Esophagus muscularis mucosa (tissue), 4 donors: Measurements from ENCODE around the gene GUCY2D. TPM values are rescaled to one million over a fixed set of nuclear protein-coding genes. Genes with fewer than 3 reads are reported as not detected.

Source experiments
- DNase-seq: peaks from one replicate; pipeline ENCODE4 v3.0.0-alpha.2; 2017; ENCODE audit errors: extremely low spot score
- H3K27ac ChIP-seq, 4 donors: fragments of 200-600 bp; sonication (generic); replicated peaks in 1 of 4; 1 replicate in 3 of 4; 2 replicates in 1 of 4; pipeline ENCODE4 v1.5.1; 2016 to 2019; ENCODE audit warnings: mild to moderate bottlenecking in 1 of 4
- H3K27me3 ChIP-seq, 4 donors: fragments of 200-600 bp; sonication (generic); one replicate each; pipeline versions ENCODE4 v1.5.1 to v1.6.0; 2016 to 2019
- H3K36me3 ChIP-seq, 4 donors: fragments of 200-600 bp; sonication (generic); one replicate each; pipeline ENCODE4 v1.5.1; 2016 to 2019
- H3K4me1 ChIP-seq, 4 donors: fragments of 200-600 bp; sonication (generic); one replicate each; pipeline ENCODE4 v1.5.1; 2016 to 2019
- H3K4me3 ChIP-seq, 4 donors: fragments of 200-600 bp; sonication (generic); 1 replicate in 2 of 4; 2 replicates in 2 of 4; pipeline ENCODE4 v1.5.1; 2016 to 2019; ENCODE audit warnings: mild to moderate bottlenecking in 4 of 4, moderate library complexity in 1 of 4
- H3K9me3 ChIP-seq, 4 donors: fragments of 200-600 bp; sonication (generic); 1 replicate in 3 of 4; 2 replicates in 1 of 4; pipeline ENCODE4 v1.5.1; 2016 to 2019
- EP300 ChIP-seq: sonication (generic); formaldehyde crosslinking; IDR thresholded peaks from one replicate; pipeline ENCODE4 v1.6.1; 2017; ENCODE audit warnings: antibody characterized with exemption
- POLR2A ChIP-seq: fragments of 450-650 bp; IDR thresholded peaks from one replicate; pipeline ENCODE4 v1.6.1; 2017; ENCODE audit warnings: antibody characterized with exemption, moderate library complexity, mild to moderate bottlenecking, low read depth
- POLR2AphosphoS5 ChIP-seq, 2 donors: sonication (generic); formaldehyde crosslinking; IDR thresholded peaks; one replicate each; pipeline ENCODE4 v1.6.1; 2017; ENCODE audit warnings: antibody characterized with exemption in 2 of 2
- WGBS: methylation state at CpG from one replicate; pipeline ENCODE4 v1.1.5; 2018; 5-methylcytosine and 5-hydroxymethylcytosine counted together
- intact Hi-C: fragments of 100-400 bp; cut with DNase I; formaldehyde crosslinking; loops from one replicate; pipeline ENCODE4 v1.15.1; 2023
- total RNA-seq, 4 donors: library from RNA; depleted of rRNA; stranded (reverse); fragments of >200 nt; gene quantifications; one replicate each; pipeline versions ENCODE4 v1.1.0 to v1.2.1, GENCODE V29; 2016
- TF ChIP-seq, protein P1 (sequence below), 3 experiments: fragments of 200-600 bp in 2 of 3; fragments of 450-650 bp in 1 of 3; sonication (generic) in 2 of 3; IDR thresholded peaks; one replicate each; pipeline ENCODE4 v1.5.1; 2017 to 2019; ENCODE audit warnings: antibody characterized with exemption in 3 of 3, mild to moderate bottlenecking in 2 of 3, moderate library complexity in 1 of 3

GUCY2D gene
- total RNA-seq, 4 donors from 2014 or later = 1.1 TPM; not detected in 3

DNA sequence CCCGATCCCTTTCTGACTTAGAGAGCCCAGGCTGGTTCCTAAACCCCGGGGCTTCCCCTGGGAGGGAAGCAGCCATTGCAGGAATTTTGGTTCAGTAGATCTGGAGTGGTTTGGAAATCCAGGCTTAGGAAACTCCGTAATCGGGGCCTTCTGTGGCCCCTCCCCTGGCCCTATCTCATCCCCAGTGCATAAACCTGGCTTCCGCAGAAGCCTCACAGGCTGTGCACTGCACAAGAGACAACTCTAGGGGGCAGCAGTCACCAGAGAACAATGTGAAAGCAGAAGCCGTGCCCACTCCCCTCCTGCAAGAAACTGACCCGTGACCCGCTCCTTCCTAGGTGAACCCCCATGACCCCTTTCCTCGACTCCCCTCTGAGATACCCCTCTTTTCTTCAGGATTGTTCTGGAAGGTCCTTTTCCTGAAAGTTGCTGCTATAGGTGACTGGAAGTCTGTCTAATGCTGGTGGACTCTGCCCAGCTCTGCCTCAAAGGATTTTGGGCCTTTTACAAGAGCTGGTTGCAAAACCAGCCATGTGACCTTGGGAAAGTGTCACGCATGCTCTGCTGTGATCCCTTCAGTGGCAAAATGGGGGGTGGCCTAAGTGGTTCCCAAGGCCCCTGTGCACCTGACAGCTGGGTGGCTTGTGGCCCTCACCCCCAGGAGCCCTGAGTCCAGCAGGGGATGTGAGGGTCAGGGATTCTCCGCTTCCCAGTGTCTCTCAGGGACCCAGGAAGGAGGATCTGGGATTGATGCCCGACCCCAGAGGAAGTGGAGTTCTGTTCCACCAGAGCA lies 14.4 kb downstream of the GUCY2D start:
- DNase-seq = no peak
- H3K36me3 ChIP-seq = no peaks in the 10 kb centered on the region
- peak overlapping the region; percentile 38 to 53 (median 42) for H3K4me3 ChIP-seq
- peaks cover 0 to 56% (median 18%) of the 10 kb centered on the region in 4 donors for H3K27me3 ChIP-seq
- intact Hi-C loops = no loop called here
- 40% methylated on average over 11 of the region's 12 CpGs for WGBS
- no peaks in the 10 kb centered on the region for H3K9me3 ChIP-seq
- peaks cover 10 to 28% (median 22%) of the 10 kb centered on the region in 4 donors for H3K4me1 ChIP-seq
- TF ChIP-seq POLR2AphosphoS5 (IDR thresholded peaks at IDR 0.05) (peak in 1 of 2 donors; percentile 6), POLR2A (no peak), EP300 (no peak)
- TF ChIP-seq, protein P1, sequence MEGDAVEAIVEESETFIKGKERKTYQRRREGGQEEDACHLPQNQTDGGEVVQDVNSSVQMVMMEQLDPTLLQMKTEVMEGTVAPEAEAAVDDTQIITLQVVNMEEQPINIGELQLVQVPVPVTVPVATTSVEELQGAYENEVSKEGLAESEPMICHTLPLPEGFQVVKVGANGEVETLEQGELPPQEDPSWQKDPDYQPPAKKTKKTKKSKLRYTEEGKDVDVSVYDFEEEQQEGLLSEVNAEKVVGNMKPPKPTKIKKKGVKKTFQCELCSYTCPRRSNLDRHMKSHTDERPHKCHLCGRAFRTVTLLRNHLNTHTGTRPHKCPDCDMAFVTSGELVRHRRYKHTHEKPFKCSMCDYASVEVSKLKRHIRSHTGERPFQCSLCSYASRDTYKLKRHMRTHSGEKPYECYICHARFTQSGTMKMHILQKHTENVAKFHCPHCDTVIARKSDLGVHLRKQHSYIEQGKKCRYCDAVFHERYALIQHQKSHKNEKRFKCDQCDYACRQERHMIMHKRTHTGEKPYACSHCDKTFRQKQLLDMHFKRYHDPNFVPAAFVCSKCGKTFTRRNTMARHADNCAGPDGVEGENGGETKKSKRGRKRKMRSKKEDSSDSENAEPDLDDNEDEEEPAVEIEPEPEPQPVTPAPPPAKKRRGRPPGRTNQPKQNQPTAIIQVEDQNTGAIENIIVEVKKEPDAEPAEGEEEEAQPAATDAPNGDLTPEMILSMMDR (IDR thresholded peaks at IDR 0.05) = peak; percentile 38 to 56 (median 43)
- H3K27ac ChIP-seq = no peak overlapping the region

DNA sequence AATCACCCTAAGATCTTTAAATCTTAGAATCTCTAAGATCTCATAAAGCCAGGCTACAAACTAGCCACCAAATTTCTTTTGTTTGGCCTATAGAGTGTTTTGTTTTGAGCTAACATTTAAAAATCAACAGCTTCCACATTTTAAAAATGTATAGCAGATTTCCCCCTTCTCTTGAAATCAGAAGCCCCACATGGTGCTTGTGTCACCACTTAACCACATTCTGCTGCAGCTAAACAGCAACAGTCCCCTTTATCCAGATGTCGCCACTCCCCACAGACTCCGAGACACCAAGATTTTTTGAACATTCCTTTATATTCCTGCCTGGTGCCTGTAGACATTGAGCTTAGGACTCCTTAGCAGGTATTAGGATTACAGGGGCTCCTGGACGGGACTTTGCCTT lies 16.0 kb downstream of the GUCY2D start:
- Histone ChIP-seq H3K36me3 (no peaks in the 10 kb centered on the region), H3K27ac (no peak overlapping the region), H3K27me3 (peaks cover 0 to 46% (median 18%) of the 10 kb centered on the region in 4 donors), H3K4me1 (peaks cover 10 to 28% (median 22%) of the 10 kb centered on the region in 4 donors), H3K4me3 (no peak overlapping the region), H3K9me3 (no peaks in the 10 kb centered on the region)
- intact Hi-C loops = no loop called here
- no peak for DNase-seq
- WGBS = 76% methylated on average over 3 of the region's 3 CpGs
- TF ChIP-seq, protein P1 (IDR thresholded peaks at IDR 0.05) = no peak

DNA sequence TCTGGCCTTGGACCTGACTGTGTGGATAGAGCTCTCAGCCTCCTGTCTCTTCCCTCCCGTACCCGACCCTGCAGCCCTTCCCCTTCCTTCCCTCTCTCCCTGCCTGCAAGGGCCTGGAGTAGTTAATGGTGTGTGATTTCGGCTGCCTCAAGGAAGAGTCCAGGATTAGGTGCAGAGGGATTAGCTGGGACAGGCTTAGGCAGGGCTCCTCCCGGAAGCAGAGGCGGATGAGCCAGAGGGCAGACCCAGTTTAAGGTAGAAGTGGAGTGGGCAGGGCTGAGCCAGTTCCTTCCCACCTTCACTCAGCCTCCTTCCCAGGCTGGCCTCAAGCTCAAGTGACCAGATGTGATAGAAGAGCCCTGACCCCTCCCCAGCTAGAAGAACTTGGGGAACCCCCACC lies 16.8 kb downstream of the GUCY2D start:
- H3K27ac ChIP-seq = no peak overlapping the region
- no peak for DNase-seq
- WGBS = 74% methylated on average over 5 of the region's 5 CpGs
- no peaks in the 10 kb centered on the region for H3K9me3 ChIP-seq
- H3K4me1 ChIP-seq = peaks cover 10 to 28% (median 22%) of the 10 kb centered on the region in 4 donors
- no peak overlapping the region for H3K4me3 ChIP-seq
- peaks cover 0 to 39% (median 18%) of the 10 kb centered on the region in 4 donors for H3K27me3 ChIP-seq
- TF ChIP-seq POLR2A (no peak), EP300 (no peak), POLR2AphosphoS5 (IDR thresholded peaks at IDR 0.05) (no peak)
- TF ChIP-seq, protein P1 (IDR thresholded peaks at IDR 0.05) = no peak
- H3K36me3 ChIP-seq = no peaks in the 10 kb centered on the region
- intact Hi-C loops = no loop called here

DNA sequence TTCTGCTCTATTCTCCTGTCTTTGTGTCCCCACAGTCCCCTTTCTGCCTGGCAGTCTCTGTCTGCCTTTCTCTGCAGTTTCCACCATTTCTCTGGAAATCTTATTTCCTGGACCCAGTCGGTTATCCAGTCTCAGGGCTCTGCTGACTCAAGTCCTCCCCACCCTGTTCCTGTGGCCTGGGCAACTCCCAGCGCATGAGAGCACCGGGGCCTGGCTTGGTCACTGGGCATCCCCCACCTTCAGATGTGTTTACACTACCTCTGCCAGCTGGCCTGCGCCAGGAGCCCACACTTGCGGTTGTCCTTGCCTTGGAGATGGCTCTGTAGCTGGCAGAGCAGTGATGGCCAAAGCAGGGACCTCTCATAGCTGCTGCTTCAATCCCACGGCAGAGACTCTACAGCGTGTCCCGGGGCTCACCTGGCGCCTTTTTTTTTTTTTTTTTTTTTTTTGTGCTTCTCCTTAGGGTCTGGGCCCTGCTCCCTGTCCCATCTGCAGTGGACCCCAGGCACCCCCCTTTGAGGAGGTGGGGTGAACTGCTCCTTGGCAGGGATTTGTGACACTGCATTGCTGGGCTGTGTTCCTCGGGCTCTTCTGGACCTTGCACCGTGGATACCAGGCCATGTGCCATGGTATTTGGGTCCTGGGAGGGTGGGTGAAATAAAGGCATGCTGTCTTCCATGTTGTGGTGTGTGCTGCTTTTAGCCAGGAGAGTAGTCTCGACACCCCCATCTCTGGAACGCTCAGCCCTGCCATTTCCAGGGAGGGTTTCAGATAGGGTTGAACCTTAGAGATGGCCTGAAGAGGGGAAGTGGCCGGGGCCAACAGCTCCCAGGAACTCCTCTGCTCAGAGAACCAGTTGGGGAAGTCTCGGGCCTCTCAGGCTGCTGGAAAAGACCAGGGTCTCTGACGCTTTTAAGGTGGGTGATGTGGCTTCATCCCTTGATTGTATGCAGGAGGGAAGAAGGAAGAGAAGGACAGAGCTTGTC lies 17.5 kb downstream of the GUCY2D start:
- intact Hi-C loops = no loop called here
- Histone ChIP-seq H3K9me3 (no peaks in the 10 kb centered on the region), H3K27me3 (peaks cover 0 to 31% (median 18%) of the 10 kb centered on the region in 4 donors), H3K4me1 (peaks cover 10 to 28% (median 22%) of the 10 kb centered on the region in 4 donors), H3K27ac (no peak overlapping the region), H3K4me3 (no peak overlapping the region), H3K36me3 (no peaks in the 10 kb centered on the region)
- 74% methylated on average over 13 of the region's 16 CpGs for WGBS
- no peak for DNase-seq
- TF ChIP-seq, protein P1 (IDR thresholded peaks at IDR 0.05) = no peak
- no peak for TF ChIP-seq POLR2A
- no peak for TF ChIP-seq EP300
- TF ChIP-seq POLR2AphosphoS5 (IDR thresholded peaks at IDR 0.05) = no peak
